Smooth muscle cell of the brain vasculature (primary cell): ENCODE data around the gene BRI3.

Experiments
- DNase-seq: peaks from one replicate; pipeline ENCODE4 v3.0.0-alpha.2; 2012; ENCODE audit warnings: low read depth, low spot score

Gene BRI3

DNA sequence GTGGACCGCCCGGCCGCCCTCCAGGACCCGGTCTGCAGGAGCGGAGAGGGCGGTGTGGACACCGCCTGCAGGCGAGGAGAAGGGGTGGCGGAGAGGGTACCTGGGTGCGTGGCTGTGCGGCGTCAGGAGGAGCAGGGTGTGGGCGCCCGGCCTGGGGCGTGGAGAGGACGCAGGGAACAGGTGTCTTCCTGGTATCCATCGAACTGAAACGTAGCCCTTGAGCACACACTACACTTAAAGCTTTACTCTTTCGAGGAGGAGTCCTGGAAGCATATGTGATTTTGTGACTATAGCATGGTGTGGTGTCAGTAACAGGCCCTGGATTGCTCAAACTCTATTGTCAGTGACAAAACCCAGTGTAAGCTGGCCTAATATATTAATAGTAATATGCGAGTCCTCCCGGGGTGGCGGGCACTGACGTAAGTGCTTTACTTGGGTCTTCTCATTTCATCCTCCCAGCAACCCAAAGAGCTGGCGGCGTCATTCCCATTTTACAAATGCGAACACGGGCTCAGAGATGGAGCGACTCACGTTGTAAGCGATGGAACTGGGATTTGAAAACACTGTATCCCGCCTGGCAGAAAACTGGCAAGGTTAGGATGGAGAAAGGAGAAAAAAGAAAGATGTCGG lies 28.9 kb upstream of the BRI3 start:
- no peak for DNase-seq

DNA sequence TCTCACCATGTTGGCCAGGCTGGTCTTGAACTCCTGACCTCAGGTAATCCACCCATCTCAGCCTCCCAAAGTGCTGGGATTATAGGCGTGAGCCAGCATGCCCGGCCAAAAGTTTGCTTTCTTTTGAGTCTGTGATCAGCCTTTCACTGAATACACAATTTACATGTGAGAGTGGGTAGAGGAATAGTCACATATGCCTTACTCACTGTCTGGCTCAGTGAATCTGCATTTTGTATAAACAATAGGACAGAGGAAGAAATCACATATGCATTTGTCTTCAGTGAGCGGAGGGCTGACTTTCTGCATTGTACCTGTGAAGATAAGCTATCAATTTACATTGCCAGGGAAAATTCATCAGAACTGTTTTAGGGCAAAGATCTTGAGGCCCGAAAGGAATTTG lies 27.0 kb upstream of the BRI3 start:
- no peak for DNase-seq

DNA sequence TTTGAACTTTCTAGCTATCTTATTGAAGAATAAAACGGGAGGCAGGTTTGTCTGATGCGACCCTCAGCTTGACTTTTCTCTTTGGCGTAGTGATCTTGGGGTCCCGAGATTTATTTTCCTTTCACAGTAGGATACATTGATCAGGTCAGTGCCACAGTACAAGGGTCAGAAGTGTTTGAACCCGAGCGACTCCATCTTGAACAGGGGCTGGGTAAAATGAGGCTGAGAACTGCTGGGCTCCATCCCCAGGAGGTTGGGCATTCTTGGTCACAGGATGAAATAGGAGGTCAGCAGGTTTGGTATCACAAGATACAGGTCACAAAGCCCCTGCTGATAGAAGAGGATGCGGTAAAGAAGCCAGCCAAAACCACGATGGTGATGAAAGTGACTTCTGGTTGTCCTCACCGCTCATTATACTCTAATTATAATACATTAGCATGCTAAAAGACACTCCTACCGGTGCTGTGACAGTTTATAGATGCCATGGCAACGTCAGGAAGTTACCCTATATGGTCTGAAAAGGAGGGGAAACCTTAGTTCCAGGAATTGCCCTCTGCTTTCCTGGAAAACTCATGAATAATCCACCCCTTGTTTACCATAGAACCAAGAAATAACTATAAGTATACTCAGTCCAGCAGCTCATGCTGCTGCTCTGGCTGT lies 26.4 kb upstream of the BRI3 start:
- DNase-seq: no peak

DNA sequence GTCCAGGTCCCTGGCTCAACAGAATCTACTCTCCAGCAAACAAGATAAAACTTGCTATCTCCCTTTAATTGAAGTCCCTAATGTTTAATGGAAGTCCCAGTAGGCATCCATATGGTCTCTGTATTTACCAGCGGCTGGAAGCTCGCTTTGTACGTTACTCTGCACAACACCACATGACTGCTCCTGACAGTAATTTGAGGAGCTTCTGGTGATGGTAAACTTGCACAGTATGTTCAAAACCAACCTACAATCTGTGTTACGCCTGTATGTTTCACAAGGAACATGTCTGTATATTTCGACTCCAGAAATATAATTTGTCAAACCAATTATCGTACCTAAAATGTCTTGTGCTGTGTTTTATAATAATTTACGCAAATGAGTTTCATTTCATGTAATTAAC lies 25.1 kb upstream of the BRI3 start:
- DNase-seq: no peak

DNA sequence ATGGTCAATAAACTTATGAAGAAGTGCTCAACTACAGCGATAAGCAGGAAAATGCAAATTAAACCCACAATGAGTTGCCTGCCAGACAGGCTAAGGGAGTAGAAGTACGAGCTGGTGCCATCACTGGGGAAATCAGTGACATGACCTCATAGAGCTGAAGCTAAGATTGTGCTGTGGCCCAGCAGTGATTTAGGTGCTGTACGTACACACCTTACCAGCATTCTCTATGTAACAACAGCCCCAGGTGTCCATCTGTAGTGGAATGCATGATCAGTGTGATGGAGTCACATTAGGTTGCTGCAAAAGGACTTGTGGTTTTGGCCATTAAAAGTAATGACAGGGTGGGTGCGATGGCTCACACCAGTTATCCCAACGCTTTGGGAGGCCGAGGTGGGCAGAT lies 23.8 kb upstream of the BRI3 start:
- DNase-seq: no peak

DNA sequence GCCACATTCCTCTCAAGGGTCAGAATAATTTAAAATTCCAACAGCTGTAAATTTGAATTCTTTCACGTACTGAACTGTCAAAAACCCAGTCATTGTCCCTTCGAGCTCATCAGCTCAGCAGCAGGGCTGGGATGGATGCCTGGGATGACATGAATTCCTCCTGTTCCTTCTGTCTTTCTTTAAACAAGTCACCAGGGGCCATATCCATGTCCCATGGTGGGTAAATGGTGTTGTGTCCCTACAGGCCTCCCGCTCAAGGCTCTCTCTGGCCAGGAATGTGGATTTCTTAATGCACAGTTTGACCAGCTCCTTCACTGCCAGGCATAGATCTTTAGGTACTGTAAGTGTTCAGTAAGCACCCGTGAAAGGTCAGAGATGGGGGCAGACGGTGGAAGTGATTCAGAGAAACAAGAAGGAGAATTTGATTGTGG lies 15.6 kb upstream of the BRI3 start:
- DNase-seq: no peak

DNA sequence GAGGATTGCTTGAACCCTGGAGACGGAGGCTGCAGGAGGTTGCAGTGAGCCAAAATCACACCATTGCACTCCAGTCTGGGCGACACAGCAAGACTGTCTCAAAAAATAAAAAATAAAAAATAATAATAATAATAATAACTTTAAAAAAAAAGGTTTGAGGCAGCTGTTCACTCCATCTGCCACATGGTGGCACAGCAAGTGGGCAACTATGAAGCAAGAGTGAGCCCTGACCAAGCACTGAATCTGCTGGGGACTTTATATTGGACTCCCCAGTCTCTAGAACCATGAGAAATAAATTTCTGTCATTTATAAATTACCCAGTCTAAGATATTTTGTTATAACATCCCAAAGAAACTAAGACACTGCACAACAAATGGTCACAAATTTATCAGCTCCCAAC lies 14.6 kb upstream of the BRI3 start:
- DNase-seq: no peak

DNA sequence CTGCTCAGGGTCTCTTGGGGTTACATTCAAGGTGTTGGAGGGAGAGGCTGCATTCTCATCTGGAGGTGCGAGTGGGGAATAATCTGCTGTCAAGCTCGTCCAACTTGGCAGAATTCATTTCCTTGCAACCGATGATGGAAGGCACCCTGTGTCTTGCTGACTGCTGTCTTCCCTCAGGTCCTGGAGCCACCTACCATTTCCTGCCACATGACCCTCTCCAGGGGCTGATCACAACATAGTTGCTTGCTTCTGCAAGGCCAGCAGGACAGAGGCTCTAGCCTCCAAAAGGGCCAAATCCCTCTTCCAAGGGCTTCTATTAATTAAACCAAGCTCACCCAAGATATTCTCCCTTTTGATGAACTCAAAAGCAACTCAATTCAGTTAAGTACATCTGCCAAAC lies 14.2 kb upstream of the BRI3 start:
- no peak for DNase-seq

DNA sequence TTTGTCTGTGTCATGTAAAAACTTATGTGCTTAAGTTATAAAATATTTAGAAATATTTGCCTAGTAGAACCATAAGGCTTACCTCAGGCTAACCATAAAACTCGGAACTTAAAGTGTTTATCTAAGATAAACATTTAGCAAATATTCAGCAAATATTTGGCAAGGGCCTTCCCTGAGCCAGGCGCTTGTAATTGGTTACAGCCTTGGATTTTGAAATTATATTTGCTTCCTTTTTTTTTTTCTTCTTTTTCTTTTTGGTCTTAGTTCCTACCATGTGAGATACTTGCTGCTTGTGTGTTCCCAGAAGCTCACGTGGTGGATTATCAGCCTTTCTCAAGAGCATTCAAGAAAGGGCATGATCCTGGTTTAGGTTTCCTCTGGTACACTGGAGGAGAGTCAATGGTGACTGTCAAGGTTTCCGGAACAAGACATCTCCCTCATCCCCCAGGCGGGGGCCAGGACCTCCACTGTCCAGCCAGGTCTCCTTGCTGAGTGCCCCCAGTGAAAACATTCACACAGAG lies 5.2 kb upstream of the BRI3 start:
- no peak for DNase-seq

DNA sequence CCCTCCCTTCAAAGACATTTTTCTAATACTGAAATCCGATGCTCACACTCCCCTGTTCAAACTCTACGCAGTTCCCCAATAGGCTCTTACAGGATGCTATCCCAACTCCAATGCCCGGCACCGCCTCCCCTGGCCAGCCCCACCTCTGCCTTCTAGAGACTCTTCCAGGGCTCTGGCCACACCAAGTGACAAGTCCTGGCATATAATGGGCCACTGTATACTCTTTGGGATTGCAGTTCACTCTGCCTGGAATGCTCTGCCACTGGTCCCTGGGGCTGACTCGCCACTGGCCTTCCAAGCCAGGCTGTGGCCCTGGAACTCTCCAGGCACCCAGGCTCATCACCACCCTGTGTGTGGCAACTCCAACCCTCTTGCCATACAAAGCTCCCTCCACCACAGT lies 3.1 kb upstream of the BRI3 start:
- DNase-seq: no peak

DNA sequence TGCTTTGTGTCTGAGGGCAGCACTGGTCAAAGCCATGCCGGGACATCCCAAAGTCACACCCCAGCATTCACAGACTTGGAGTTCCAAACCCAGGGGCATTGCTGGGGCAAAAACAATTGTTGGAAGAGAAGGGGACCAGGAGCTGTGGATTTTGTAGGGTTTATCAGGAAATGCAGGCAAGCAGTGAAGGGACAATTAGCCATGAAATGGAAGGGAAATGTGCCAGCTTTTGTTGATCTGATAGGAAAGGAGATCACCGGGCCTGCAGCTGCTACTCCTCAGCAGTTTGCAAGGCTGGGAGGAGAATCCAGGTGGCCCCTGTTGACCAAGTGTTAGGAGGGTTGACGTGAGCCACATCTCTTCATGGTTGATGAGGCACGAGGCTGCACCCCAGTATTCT lies 2.5 kb upstream of the BRI3 start:
- DNase-seq: no peak

DNA sequence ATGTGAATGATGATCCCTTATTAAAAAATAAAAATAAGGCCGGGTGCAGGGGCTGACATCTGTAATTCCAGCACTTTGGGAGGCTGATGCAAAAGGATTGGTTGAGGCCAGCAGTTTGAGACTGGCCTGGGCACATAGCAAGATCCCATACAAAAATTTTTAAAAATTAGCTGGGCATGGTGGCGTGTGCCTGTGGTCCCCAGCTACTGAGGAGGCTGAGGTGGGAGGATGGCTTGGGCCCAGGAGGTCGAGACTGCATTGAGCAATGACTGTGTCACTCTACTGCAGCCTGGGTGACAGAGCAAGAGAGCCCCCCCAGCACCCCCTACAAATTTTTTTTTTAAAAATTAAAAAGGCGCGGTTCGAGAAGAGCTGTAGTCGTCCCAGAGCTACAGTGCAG lies 1.2 kb upstream of the BRI3 start:
- DNase-seq: no peak

DNA sequence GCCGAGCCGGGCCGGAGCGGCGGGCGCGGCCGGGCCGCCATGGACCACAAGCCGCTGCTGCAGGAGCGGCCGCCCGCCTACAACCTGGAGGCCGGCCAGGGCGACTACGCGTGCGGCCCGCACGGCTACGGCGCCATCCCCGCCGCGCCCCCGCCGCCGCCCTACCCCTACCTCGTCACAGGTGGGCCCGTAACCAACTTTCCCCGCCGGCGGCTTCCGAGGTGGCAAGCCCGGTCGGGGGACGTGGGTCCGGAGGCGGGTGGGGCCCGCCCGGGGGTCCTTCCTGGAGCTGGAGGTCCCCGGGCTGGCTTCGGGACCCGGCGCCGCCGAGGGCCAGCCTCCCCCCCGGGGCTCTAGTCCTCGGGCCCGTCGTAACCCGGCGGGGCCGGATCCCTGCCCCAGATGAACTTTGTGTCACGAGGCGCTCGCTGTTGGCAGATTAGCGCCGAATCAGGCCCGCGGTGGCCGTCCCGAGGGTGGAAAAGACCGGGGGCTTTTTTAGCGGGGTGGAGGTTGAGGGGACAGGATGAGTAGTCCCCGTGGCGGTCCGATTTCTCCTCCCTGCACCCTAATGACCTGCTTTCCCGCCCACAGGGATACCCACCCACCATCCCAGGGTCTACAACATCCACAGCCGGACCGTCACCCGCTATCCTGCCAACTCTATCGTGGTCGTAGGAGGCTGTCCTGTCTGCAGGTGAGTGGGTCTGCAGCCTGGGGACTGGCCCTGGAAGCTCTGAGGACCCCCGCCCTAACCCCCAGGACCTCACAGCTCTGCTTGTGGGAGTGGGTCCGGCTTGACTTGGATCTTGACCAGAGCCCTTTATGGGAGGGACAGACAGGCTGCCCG lies 496 bp downstream of the BRI3 start:
- no peak for DNase-seq

DNA sequence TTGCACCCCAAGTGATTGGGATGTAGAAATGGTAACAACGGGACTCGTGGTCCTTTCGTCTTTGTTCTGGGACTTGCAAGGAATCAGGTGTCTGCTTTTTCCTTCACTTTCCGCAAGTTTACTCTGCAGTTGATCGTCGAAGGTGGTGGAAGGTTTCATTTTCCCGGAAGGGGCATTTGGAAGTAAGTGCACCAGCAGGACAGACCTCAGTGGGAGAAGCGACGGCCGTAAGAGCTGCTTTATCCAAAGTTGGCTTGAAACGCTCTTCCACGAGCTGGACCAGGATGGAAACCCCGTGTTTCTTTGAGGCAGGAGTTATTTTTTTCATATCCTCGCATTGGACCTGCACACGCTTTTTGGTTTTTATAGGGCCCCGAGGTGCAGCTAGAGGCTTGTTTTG lies 1.2 kb downstream of the BRI3 start:
- no peak for DNase-seq

DNA sequence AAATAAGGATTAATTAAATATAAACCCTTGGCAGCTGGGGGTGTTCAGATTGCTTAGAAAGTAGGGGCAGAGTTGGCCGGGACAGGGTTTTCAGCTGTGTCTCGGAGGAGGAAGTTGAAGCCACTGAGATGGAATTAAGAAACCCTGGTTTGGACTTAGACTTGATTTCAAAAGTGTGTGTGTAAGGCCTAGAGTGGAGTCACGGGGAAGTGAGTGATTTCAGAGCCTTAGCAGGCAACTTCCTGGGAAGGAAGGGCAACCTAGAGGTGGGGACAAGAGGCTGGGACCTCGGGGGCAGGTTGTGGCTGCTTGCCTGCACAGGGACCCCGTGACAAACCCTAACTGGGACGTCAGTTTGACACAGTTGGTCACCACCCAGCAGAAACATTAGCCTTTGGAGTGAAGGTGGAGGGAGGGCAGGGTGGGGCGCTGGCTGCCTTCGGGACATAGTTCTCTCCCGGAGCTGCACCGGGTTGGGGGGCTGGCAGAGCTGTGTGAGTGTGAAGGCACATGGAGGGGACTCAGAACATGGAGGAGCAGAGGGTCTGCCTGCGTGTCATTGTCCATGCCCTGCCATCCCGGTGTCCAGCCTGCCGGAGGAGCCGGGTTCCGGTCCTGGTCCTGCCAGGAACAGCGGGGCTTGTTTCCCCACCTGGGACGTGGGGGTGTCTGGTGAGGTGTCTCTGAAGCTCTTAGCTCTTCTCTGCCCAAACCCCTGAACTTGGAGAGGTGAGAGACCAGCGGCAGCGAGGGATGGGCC lies 1.8 kb downstream of the BRI3 start:
- no peak for DNase-seq

DNA sequence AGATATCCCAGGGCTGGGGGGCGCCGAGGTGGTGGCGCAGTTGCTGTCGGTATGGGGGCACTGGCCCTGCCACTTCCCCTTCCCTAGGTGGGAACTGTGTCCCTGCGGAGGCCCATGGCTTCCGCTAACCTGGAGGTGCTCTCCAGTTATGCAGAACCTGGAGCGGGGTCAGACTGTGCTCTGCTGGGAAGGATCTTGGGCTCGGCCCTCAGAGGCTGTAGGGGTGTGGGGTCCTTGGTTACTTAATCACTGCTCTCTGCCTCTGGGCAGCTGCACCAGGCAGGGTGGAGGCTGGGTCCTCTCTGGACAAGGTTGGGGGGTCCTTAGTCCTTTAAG lies 2.4 kb downstream of the BRI3 start:
- DNase-seq: no peak

DNA sequence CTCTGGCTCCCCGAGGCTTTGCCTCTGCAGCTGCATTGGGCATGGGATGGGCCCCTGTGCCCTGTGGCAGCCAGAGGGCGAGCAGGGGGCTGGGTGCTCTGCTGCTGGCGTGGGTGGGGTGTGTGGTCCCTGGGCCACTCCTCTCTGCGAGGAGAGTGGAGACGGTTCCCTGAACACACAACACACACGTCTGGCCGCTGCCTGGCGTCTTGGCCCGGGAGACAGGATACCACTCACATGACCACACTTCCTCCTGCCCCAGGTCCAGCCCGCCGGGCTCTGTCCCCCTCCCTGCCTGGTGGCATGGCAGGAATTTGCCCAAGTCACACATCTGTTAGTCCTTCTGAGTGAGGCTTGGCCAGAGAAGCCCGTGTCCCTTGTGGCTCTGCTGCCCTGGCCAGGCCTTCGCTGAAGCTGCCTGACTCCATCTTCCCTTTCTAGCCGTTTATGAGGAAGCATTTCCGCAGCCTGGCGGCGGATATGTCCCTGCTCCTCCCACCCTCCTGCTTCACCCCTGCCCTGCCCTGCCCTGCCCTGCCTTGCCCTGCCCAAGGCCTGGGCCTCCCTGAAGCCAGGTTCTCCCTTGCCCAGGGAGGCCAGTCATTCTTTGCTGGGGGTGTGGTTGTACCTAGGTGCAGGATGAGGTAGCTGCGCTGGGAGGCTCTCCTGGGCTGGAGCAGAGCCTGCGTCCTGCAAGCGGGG lies 3.0 kb downstream of the BRI3 start:
- no peak for DNase-seq

DNA sequence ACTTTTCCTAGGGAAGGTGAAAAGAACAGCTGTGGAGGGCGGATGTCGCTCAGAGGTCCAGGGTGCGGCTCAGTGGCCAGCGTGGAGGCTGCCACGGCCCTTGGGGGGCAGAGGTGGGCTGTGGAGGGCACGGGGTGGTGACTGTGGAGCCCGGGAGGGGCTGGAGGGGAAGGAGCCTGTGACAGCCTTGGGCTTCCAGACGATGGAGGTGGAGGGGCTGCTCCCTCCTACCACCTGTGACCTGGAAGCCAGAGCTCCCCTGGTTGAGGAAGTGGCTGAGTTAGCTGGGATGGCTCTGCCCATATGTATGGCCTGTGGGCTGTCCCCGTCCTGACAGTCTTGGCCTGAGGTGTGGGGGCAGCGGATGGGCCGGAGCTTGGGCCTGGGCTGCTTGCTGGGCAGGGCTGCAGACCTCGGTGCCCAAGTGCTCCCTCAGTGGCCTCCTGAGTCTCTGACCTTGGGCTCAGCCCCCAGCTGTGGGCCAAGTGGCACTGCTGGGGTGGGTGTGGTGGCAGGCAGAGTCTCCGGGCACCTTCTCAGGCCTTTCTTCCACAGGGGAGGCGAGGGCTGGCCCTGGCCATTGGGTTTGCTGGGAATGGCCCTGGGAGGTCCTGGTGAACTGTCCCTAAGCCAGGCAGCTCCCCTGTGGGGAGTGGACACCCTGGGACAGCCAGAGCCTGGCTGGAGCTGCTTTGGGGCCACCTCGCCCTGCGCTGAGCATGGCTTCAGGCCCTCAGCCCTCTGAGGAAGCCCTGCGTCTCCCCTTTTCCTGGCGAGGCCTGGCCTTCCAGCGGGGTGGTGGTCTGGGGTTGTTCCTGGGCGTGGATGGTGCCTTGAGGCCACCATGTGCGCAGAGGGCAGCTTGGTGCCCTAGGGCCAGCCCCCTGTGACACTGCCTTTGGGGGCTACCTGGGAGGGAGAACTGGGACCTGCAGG lies 3.9 kb downstream of the BRI3 start:
- no peak for DNase-seq

DNA sequence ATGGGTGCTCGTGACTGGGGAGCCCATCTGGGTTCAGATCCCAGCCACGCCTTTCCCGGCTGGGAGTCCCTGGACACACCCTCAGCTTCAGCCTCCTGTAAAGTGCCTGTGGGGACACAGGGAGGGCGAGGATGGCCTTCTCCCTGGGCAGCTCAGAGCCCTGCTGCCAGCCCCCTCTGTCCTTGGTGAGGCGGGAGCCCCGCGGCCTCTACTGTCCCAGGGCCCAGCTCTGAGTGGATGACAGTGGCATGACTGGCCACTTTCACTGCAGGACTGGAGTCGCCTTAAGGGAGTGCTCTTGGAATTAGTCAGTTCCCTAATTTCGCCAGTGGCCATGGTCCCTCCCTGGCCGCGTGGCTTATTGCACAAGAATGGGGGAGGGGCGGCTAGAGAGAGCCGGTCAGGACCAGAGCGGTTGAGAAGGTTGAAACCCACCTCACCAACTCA lies 4.6 kb downstream of the BRI3 start:
- DNase-seq: no peak
